ENCODE results near the gene FAM43B. TPM values are rescaled to one million over a fixed set of nuclear protein-coding genes. Genes with fewer than 3 reads are reported as not detected.

Gene FAM43B
- total RNA-seq, 1 donor from 2014 or later = not detected

DNA sequence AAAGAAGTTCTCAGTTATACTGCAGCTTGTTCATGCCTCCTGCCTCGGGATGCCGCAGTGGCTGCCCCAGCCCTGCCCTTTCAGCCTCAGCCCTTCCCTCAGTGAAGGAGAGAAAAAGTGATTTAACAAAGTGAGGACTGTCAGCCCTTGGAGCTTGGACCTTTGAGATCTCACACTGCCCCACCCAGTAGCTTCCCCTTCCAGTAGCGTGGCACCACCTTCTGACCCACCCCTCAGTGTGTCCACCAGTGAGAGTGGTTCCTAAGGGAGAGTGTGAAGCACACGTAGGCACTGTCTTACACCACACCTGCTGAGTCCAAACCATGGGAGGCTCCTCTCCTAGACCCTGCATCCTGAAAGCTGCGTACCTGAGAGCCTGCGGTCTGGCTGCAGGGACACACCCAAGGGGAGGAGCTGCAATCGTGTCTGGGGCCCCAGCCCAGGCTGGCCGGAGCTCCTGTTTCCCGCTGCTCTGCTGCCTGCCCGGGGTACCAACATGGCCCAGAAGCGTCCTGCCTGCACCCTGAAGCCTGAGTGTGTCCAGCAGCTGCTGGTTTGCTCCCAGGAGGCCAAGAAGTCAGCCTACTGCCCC is 36.4 kb downstream of the FAM43B start, which contains the start of gene CDA:
CDA (plus strand) TSS at position 464 of the 592 bp plus-strand sequence; CDS start at position 497, 33 bp downstream.
- Mint-ChIP-seq H3K4me3 (no peak within 1 kb of the TSS), H3K27me3 (ENCODE audit: insufficient read depth) (peaks cover 36% of the 10 kb centered on the region), H3K9me3 (no peaks in the 10 kb centered on the region), H3K36me3 (ENCODE audit: low read depth) (no peaks in the 10 kb centered on the region), H3K4me1 (ENCODE audit: low read depth) (peaks cover 9% of the 10 kb centered on the region), H3K27ac (no peak within 1 kb of the TSS)
- intact Hi-C loops (cut with micrococcal nuclease) = no loop called here
- DNase-seq (ENCODE audit: low spot score) = no peak

DNA sequence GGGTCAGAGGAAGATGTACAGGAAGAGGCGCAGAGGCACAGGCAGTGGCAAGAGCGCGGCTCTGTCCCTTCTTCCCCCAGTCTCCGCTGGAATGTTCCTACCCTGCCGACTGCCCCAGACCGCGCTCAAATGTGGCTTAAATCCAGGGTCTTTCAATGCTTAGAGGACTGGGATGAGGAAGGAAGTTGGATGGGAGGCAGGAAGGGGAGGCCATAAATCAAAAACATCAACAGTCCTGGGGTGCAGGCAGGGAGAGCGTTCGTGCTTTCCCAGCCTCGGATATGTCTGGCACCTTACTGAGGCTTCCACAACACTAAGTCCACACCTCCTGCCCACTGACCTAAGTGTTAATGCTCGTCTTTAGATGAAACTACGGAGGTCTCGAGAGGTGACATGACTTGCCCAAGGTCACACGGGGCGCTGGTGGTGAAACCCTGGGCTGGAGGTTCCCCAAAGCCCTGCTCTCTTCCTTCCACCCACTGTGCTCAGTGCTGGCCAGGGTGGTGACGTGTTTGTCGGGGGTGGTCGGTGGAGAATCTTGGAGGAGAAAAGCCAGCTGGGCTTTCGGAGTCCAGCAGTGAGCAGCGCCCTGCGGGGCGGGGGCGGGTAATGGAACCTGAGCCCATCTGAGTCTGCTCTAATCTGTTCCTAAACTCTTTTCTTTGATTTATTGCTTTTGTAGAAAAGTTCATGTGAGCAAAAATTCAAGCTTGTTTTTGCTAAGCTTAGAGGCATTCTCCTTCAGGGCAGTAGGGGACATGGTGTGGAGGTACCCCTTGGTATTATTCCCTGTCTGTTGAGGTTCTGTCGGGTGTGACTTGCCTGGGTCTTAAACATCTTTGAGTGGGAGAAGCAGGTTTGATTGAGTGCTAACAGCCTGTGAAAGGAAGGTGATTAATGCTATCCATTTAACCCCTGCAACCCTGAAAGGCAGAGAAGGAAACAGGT is 37.2 kb downstream of the FAM43B start:
- intact Hi-C loops (cut with micrococcal nuclease) = no loop called here
- Mint-ChIP-seq H3K9me3 (no peaks in the 10 kb centered on the region), H3K27ac (no peak overlapping the region), H3K4me3 (no peak overlapping the region), H3K27me3 (ENCODE audit: insufficient read depth) (peaks cover 32% of the 10 kb centered on the region), H3K36me3 (ENCODE audit: low read depth) (no peaks in the 10 kb centered on the region), H3K4me1 (ENCODE audit: low read depth) (peaks cover 9% of the 10 kb centered on the region)
- DNase-seq (ENCODE audit: low spot score) = no peak

DNA sequence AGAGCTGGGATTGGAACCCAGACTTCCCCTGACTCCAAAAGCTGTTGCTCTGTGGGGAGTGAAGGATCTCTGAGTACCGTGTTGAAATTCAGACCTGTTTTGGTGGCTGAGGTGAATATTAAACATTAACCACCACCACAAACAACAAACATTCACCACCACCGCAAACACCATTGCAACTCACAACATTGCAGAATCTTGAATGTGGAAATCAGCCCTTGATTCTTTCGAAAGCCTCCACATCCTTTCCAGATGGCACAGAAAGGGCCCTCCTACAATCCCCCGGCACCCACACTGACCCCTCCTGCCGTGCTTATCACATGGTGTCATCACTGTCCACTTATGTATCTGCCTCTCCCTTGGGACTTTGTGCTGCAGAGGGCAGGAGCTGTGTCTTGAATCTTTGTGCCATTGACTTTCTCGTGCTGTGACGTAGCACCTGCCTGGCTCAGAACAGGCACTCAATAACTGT is 38.0 kb downstream of the FAM43B start:
- Mint-ChIP-seq H3K27me3 (ENCODE audit: insufficient read depth) (peaks cover 32% of the 10 kb centered on the region), H3K4me1 (ENCODE audit: low read depth) (peaks cover 9% of the 10 kb centered on the region)
- no peak for DNase-seq (ENCODE audit: low spot score)

GRCh38 chr1:20593756-20594155 is 41.4 kb downstream of the FAM43B start:
- DNase-seq (ENCODE audit: low spot score) = no peak
- Mint-ChIP-seq H3K36me3 (ENCODE audit: low read depth) (no peaks in the 10 kb centered on the region), H3K4me3 (no peak overlapping the region), H3K9me3 (no peaks in the 10 kb centered on the region), H3K4me1 (ENCODE audit: low read depth) (peaks cover 6% of the 10 kb centered on the region), H3K27me3 (ENCODE audit: insufficient read depth) (peaks cover 24% of the 10 kb centered on the region), H3K27ac (no peak overlapping the region)
- intact Hi-C loops (cut with micrococcal nuclease) = no loop called here

More for the DNA sequence above, 38.0 kb downstream of the FAM43B start:
- H3K27ac Mint-ChIP-seq = no peak overlapping the region
- H3K36me3 Mint-ChIP-seq (ENCODE audit: low read depth) = no peaks in the 10 kb centered on the region
- H3K4me3 Mint-ChIP-seq = no peak overlapping the region
- intact Hi-C loops (cut with micrococcal nuclease) = no loop called here
- H3K9me3 Mint-ChIP-seq = no peaks in the 10 kb centered on the region

DNA sequence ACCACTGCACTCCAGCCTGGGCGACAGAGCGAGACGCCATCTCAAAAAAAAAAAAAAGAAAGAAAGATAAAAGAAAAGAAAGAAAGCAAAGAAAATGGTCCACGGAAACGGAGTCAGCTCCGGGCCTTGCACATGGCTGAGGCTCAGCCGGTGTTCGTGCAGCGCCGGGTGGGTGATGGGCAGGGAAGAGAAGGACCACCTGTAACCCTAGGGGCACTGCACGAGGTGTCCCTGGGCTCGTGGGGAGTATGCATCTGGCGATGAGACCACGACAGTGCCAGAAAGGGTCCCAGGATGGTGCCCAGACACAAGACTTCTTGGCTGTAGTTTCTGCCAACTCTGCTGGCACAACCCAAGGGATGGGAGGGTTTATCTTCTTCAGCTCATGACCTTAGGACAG is 42.4 kb downstream of the FAM43B start:
- Mint-ChIP-seq H3K27me3 (ENCODE audit: insufficient read depth) (peaks cover 17% of the 10 kb centered on the region), H3K9me3 (no peaks in the 10 kb centered on the region), H3K4me1 (ENCODE audit: low read depth) (no peaks in the 10 kb centered on the region), H3K4me3 (no peak overlapping the region), H3K36me3 (ENCODE audit: low read depth) (no peaks in the 10 kb centered on the region), H3K27ac (no peak overlapping the region)
- intact Hi-C loops (cut with micrococcal nuclease) = no loop called here
- DNase-seq (ENCODE audit: low spot score) = no peak

GRCh38 chr1:20596106-20596505 is 43.7 kb downstream of the FAM43B start:
- H3K27me3 Mint-ChIP-seq (ENCODE audit: insufficient read depth) = peaks cover 10% of the 10 kb centered on the region
- intact Hi-C loops (cut with micrococcal nuclease) = no loop called here
- H3K9me3 Mint-ChIP-seq = no peaks in the 10 kb centered on the region
- no peaks in the 10 kb centered on the region for H3K36me3 Mint-ChIP-seq (ENCODE audit: low read depth)
- no peak overlapping the region for H3K27ac Mint-ChIP-seq
- H3K4me3 Mint-ChIP-seq = no peak overlapping the region
- no peak for DNase-seq (ENCODE audit: low spot score)
- no peaks in the 10 kb centered on the region for H3K4me1 Mint-ChIP-seq (ENCODE audit: low read depth)

DNA sequence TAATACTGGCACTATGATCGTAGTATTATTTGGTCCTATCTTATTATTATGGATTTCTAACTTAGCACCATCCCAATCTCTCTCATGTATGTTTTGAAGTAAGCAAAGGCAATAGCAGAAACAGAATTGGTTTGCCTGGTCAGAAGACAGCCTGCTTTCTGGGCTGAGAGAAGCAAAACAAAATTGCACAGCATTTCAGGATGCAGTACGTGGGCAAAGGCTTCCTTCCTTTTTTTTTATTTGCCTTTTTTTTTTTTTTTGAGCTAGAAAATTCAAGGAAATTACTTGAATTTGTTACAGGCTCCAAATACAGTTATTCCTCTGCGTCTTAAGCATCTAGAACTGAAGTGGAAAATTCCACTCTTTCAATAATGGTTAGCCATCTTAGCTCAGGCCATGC is 45.3 kb downstream of the FAM43B start:
- H3K9me3 Mint-ChIP-seq = no peaks in the 10 kb centered on the region
- no peak for DNase-seq (ENCODE audit: low spot score)
- H3K4me1 Mint-ChIP-seq (ENCODE audit: low read depth) = no peaks in the 10 kb centered on the region
- no peaks in the 10 kb centered on the region for H3K36me3 Mint-ChIP-seq (ENCODE audit: low read depth)
- no peak overlapping the region for H3K27ac Mint-ChIP-seq
- intact Hi-C loops (cut with micrococcal nuclease) = no loop called here
- no peak overlapping the region for H3K4me3 Mint-ChIP-seq
- peaks cover 6% of the 10 kb centered on the region for H3K27me3 Mint-ChIP-seq (ENCODE audit: insufficient read depth)

GRCh38 chr1:20600156-20600555 is 47.8 kb downstream of the FAM43B start:
- no peaks in the 10 kb centered on the region for H3K9me3 Mint-ChIP-seq
- no peak overlapping the region for H3K4me3 Mint-ChIP-seq
- no peaks in the 10 kb centered on the region for H3K4me1 Mint-ChIP-seq (ENCODE audit: low read depth)
- H3K27ac Mint-ChIP-seq = no peak overlapping the region
- H3K27me3 Mint-ChIP-seq (ENCODE audit: insufficient read depth) = peaks cover 5% of the 10 kb centered on the region
- intact Hi-C loops (cut with micrococcal nuclease) = no loop called here
- no peaks in the 10 kb centered on the region for H3K36me3 Mint-ChIP-seq (ENCODE audit: low read depth)
- no peak for DNase-seq (ENCODE audit: low spot score)

- DNase-seq (ENCODE audit: low spot score) = no peak
- Mint-ChIP-seq H3K27me3 (ENCODE audit: insufficient read depth) (peaks cover 5% of the 10 kb centered on the region), H3K36me3 (ENCODE audit: low read depth) (no peaks in the 10 kb centered on the region), H3K4me1 (ENCODE audit: low read depth) (no peaks in the 10 kb centered on the region), H3K4me3 (no peak overlapping the region), H3K27ac (no peak overlapping the region), H3K9me3 (no peaks in the 10 kb centered on the region)
- intact Hi-C loops (cut with micrococcal nuclease) = no loop called here
These were observed 48.9 kb downstream of the FAM43B start for GRCh38 chr1:20601129-20601825.

- DNase-seq (ENCODE audit: low spot score) = no peak
- H3K4me3 Mint-ChIP-seq = no peak overlapping the region
- intact Hi-C loops (cut with micrococcal nuclease) = no loop called here
- H3K27me3 Mint-ChIP-seq (ENCODE audit: insufficient read depth) = peaks cover 8% of the 10 kb centered on the region
- H3K27ac Mint-ChIP-seq = no peak overlapping the region
- no peaks in the 10 kb centered on the region for H3K36me3 Mint-ChIP-seq (ENCODE audit: low read depth)
- no peaks in the 10 kb centered on the region for H3K9me3 Mint-ChIP-seq
- H3K4me1 Mint-ChIP-seq (ENCODE audit: low read depth) = no peaks in the 10 kb centered on the region
These were observed 50.6 kb downstream of the FAM43B start for GRCh38 chr1:20602851-20603450.

DNA sequence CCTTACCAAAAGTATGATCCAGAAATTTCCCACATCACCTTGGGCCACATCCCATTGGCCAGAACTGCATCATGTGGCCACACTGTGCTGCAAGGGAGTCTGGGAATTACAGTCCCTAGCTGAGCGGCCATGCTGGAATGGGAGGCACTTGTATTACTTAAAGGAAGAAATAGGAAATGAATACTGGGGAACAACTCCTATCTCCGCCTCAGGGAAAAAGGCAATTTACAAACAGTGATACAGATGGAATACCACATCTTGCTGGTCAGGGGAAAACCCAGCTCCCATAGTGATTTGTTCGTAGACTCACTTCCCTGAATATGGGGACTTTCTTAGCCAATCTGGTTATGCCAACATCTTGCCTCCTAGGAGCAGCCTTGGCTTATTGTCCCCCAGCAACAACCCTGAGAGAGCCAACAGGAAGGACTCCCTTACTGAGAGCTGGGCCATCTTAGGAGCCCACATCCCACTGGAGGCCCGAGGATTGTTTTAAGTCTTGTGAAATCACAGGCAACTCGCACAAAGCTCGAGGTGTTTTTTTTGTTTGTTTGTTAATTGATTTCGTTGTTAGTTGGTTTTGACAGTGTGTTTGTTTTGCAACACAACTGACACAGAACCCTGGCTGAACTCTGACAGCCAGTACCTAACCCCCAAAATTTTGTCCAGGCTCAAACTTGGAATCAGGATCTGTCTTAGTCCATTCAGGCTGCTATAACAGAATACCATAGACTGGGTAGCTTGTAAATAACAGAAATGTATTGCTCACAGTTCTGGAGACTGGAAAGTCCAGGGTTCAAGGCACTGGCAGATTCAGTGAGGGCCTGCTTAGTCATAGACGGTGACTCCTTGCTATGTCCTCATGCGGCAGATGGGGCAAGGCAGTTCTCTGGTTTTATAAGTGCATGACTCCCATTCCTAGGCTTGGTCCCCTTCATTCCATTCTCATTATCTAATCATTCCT is 51.4 kb downstream of the FAM43B start:
- H3K4me3 Mint-ChIP-seq = no peak overlapping the region
- H3K27ac Mint-ChIP-seq = no peak overlapping the region
- intact Hi-C loops (cut with micrococcal nuclease) = no loop called here
- H3K27me3 Mint-ChIP-seq (ENCODE audit: insufficient read depth) = peaks cover 7% of the 10 kb centered on the region
- DNase-seq (ENCODE audit: low spot score) = no peak
- no peaks in the 10 kb centered on the region for H3K4me1 Mint-ChIP-seq (ENCODE audit: low read depth)
- H3K9me3 Mint-ChIP-seq = no peaks in the 10 kb centered on the region
- no peaks in the 10 kb centered on the region for H3K36me3 Mint-ChIP-seq (ENCODE audit: low read depth)
